Measurements from ENCODE around the gene NKX6-2. TPM values are rescaled to one million over a fixed set of nuclear protein-coding genes. Genes with fewer than 3 reads are reported as not detected.

Gene NKX6-2
- not detected for total RNA-seq

GRCh38 chr10:132785723-132786475 is at the start of gene NKX6-2:
NKX6-2 (minus strand) TSS chr10:132786147; CDS start chr10:132785948, 199 bp downstream.

Other genes starting within 250 kb of the NKX6-2 start
- 29.7 TPM for gene INPP5A, start 248.4 kb downstream of the NKX6-2 start, total RNA-seq
- 3.8 TPM for gene CFAP46, start 156.4 kb upstream of the NKX6-2 start, total RNA-seq